Retina (tissue), 1 donor: ENCODE measurements around the gene C14orf119.

Source experiments
- DNase-seq: peaks from one replicate; pipeline ENCODE4 v3.0.0-alpha.2; 2016

The C14orf119 gene

DNA sequence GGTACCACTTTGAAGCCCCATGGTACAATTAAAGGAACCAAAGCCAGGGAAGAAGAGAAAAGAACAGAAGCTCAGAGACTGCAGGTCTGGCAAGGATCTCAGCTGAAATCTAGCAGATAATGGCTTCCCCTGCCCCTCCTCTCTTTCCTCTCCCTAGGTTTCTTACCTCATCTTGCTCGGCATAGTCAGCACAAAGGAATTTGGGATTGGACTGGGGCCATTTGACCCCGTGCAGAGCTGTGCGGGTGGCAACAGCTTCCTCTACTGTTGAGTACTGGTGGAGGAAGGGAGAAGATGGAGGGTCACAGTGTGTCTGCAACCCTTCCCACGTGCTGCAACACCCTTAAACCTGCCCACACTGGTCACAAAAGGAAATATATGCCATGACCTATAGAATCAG lies 33.3 kb upstream of the C14orf119 start:
- no peak for DNase-seq

- no peak for DNase-seq
These were observed 31.7 kb upstream of the C14orf119 start for GRCh38 chr14:23063601-23064000.

DNA sequence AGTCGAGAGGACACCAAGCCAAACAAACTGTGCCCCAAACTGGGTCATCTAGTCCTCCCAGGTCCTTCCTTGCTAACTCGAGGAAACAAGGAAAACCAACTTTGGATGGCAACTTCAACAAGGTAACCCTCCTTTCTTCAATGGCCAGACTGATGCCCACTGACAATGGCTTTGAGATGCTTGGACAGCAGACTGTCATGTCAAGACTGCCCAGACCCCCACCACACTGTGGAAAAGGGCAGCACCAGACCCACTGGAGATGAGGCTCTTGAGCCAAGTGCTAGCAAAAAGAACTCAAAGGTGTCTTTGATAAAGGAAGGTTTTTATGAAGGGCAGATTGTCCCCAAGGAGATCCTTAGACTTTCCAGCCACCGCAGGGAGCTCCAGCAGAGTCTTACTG lies 28.9 kb upstream of the C14orf119 start:
- DNase-seq, result no peak

GRCh38 chr14:23066855-23067744 lies 28.2 kb upstream of the C14orf119 start:
- no peak for DNase-seq

GRCh38 chr14:23067847-23068788 lies 27.2 kb upstream of the C14orf119 start:
- no peak for DNase-seq

DNA sequence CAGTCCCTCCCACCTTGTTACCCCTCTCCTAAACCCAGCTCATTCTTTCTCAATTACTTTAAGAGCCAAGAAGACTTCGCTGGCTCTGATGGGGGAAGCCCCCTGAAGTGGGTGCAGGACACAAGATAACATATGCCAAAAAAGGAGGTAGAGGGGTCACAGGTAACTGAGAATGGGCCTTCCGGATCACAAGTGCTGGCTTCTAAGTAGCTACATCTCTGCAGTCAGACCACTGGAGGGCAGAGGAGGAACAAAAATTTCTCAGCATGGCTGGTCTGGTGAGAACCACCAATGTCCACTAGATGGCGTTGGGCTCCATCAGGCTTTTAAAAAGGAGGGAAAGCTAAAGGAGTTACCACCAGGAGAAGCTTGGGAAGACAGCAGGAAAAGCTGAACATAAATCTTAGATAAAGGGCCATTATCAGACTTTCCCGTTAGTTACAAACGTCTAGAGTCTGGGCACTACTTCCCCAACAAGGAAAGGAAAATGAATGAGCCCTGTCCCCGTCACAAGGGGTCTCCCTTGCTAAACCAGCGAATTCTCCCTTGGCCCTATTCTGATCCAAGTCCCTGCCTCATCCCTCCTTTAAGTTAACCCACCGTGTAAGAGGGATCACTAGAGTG lies 26.4 kb upstream of the C14orf119 start:
- peak; percentile 91 for DNase-seq

GRCh38 chr14:23069413-23069806 lies 25.9 kb upstream of the C14orf119 start:
- no peak for DNase-seq

DNA sequence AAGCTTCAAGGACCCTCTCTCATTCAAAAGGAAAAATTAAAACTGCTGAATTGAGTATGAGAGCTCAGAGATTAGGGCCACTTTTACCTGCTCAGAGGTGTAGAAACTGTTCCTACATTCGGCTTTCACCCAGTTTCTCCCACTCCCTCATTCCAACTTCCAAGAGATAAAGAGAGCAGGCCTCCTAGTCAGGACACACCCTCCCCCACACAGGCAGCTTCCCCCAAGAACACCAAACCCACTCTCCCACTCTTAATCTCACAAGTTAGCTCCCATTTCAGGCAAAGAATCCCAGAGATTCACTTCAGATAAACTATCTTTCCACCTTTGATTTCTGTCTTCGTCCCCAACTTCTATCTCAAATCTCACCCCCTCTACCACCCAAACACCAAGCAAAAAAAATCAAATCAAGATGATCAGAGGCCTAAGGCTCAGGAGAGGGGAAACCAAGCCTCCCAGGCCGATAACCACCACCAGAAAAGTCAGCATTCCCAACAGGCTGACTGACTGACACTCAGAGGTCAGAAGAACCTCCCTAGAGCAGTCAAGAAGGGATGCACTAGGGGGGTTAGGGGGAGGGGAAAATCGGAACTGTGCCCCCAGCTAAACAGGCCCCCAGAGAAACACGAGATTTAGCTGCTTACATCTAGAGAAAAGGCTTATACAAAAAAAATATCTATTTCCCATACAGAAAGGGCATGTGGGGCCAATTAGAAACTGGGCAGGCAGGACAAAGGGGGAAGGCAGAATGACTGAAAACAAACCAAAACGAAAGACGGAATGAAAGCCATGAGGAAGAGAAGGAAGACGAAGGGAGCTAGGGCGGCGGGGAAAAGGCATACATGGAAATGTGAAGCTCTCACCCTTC lies 24.8 kb upstream of the C14orf119 start:
- DNase-seq, result peak; percentile 19

DNA sequence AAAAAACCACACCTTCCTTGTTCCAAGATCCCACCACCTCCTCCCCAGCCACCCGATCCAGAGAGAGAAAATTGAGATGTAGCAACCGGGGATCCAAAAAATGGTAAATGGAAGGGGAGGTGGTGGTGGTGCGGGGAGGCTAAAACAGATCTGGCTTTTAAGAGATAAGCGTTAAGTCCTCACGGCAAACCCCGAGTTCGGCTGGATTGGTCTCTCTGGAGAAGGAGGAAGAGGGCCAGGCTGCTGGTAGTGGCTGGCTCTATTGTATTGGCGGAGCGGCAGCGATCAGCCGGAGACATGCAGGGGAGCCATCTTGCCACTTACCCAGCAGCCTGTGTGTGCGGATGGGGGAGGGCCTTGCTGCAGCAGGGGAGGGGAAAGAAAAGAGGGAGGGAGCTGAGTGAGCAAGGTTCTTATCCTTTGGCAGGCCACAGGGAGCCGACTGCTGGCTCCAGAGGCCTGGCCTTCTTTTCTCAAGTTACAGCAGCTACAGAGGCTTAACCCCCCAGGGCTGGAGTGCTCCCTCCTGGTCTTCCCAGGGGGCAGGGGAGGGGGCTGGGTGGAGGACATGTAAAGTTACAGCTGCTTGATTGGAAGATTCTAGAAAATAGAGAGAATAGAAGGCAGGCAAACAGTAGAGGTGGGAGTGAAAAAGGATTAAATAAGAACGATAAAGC lies 23.9 kb upstream of the C14orf119 start:
- peak; percentile 86 for DNase-seq

DNA sequence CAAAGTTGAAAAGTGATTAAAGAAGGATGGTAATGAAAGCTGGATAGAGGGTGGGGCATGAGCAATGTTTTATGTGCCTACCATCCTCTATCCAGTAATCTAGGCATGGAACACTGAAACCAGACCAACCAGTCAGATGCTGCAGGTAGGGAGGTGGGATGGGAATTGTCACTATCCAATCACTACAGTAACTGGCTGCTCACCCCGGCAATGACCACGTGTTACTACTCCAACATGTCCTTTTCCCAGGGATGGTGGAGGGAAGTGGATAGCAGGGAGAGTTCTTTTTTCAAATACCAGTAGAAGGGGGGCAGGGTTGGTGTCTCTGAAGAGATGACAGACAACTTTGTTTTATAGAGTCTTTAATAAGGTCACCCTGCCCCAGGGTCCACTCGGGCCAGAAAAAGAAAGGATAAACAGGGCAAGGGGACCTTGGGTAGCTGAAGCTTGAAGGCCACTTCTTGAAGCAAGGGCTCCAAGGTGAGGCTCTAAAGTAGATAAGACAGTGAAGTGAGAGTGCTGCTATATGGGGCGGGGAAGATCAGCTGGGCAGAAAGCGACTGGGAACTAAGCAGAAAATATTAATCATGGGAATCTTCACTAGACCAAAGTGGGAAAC lies 23.3 kb upstream of the C14orf119 start:
- no peak for DNase-seq

- no peak for DNase-seq
These were observed 20.4 kb upstream of the C14orf119 start for GRCh38 chr14:23074906-23075305.

GRCh38 chr14:23076785-23077408 lies 18.4 kb upstream of the C14orf119 start:
- DNase-seq, result no peak

- no peak for DNase-seq
These were observed 17.3 kb upstream of the C14orf119 start for GRCh38 chr14:23077962-23078361.

GRCh38 chr14:23078692-23079116 lies 16.6 kb upstream of the C14orf119 start:
- DNase-seq, result no peak

- no peak for DNase-seq
These were observed 15.6 kb upstream of the C14orf119 start for GRCh38 chr14:23079716-23080115.

GRCh38 chr14:23080474-23080873 lies 14.8 kb upstream of the C14orf119 start:
- DNase-seq, result no peak

GRCh38 chr14:23085458-23085857 lies 9.8 kb upstream of the C14orf119 start:
- DNase-seq, result no peak

GRCh38 chr14:23086565-23086964 lies 8.7 kb upstream of the C14orf119 start:
- no peak for DNase-seq

- no peak for DNase-seq
These were observed 5.6 kb upstream of the C14orf119 start for GRCh38 chr14:23089498-23090253.

- no peak for DNase-seq
These were observed 5.1 kb upstream of the C14orf119 start for GRCh38 chr14:23090254-23090636.
